Measurements from ENCODE around the gene SECISBP2.

SECISBP2 gene

DNA sequence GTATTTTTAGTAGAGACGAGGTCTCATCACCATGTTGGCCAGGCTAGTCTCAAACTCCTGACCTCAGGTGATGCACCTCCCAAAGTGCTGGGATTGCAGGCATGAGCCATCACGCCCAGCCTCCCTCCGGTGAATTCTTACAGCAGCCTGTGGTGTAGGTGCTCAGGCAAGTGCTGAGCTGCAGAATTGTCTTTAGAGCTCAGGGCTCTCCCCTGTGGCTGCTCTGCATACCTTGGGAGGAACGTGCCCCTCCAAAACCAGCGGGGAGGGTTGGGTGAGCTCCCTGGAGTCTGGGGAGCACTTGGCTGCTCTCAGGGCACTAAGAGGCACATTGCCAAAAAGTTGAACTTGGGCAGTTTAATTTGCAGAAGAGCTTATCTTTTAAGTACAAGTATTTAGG lies 29.4 kb downstream of the SECISBP2 start:
- no peak for DNase-seq (ENCODE audit: low read depth in 3 of 3)

DNA sequence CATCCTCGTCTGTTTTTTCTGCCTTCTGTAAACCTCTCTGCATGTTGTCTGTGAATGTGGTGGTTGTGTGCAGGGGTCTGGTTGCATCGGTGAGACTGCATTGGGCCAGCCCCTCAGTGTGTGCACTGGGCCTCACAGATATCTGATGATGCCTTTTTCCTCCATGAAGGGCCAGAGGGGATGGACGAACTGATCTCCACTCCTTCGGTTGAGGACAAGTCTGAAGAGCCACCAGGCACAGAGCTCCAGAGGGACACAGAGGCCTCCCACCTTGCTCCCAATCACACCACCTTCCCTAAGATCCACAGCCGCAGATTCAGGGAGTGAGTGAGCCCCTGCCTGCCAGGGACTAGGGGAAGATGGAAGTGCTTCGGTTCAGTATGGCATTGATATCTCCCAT lies 31.3 kb downstream of the SECISBP2 start:
- DNase-seq (ENCODE audit: low read depth in 3 of 3), result no peak

DNA sequence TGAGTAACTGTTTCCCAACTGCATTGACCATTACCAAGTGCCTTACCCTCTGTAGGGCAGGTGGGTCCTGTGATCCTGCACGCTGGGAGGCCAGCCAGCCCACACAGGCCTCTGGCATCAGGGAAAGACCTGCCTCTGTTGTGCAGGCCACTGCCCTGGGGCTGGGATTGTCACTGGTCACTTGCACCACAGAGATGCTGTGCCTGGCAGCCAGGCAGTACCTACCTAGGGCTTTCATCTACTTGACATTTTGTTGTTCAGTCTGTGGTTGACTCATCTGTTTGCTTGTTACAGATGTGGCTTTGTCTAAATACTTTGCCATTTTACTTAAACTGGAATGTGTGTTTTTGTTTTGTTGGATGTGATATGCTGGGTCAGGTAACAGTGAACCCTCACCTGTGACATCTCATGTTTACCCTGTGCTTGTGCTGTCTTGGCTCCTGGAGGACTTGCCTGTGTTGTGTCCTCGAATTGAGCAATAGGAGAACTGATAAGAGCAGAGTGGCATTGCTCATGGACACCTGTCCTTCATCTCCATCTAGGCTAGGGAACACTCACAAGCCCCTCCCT lies 32.8 kb downstream of the SECISBP2 start:
- DNase-seq (ENCODE audit: low read depth in 3 of 3), result no peak

GRCh38 chr9:89351584-89352300 lies 33.4 kb downstream of the SECISBP2 start:
- DNase-seq (ENCODE audit: low read depth in 3 of 3), result no peak

DNA sequence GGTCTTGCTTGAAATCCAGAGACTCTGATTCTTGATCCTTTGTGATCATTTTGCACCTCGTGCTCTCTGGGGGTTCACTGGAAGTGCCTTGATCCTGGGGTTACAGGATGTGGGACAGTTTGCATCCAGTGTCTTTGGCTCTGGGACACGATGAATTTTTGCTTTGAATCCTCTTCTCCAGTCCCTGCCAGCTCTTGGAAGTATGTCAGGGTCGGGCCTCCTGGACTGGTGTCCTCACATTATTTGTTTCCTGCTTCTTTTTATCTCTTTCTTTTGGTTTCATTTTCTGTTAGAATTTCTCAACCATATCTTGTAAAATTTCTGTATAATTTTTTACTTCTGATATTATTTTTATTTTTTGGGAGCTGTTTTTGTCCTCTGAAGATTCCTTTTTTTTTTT lies 34.2 kb downstream of the SECISBP2 start:
- DNase-seq (ENCODE audit: low read depth in 3 of 3), result no peak

GRCh38 chr9:89352874-89353649 lies 34.8 kb downstream of the SECISBP2 start:
- no peak for DNase-seq (ENCODE audit: low read depth in 3 of 3)

DNA sequence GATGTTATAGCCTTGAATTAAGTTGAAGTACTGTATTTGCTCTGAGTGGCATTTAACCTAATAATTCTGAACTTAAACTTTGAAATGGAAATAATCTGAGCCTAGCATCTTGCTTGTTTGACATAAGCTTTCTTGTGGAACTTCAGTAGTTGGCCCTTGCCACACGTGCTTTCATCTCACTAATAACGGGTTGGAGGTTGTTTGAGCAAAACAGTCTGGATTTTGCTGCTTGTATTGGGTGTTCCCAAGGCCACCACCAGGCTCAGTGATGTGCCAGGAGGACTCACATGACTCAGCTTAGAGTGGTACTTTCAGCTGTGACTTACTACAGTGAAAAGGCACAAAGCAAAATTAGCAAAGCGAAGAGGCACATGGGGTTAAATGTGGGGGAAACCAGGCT lies 35.7 kb downstream of the SECISBP2 start:
- DNase-seq (ENCODE audit: low read depth in 3 of 3), result no peak

- no peak for DNase-seq (ENCODE audit: low read depth in 3 of 3)
Observed at GRCh38 chr9:89354471-89354870, 36.2 kb downstream of the SECISBP2 start.

GRCh38 chr9:89356782-89357181 lies 38.5 kb downstream of the SECISBP2 start:
- no peak for DNase-seq (ENCODE audit: low read depth in 3 of 3)

DNA sequence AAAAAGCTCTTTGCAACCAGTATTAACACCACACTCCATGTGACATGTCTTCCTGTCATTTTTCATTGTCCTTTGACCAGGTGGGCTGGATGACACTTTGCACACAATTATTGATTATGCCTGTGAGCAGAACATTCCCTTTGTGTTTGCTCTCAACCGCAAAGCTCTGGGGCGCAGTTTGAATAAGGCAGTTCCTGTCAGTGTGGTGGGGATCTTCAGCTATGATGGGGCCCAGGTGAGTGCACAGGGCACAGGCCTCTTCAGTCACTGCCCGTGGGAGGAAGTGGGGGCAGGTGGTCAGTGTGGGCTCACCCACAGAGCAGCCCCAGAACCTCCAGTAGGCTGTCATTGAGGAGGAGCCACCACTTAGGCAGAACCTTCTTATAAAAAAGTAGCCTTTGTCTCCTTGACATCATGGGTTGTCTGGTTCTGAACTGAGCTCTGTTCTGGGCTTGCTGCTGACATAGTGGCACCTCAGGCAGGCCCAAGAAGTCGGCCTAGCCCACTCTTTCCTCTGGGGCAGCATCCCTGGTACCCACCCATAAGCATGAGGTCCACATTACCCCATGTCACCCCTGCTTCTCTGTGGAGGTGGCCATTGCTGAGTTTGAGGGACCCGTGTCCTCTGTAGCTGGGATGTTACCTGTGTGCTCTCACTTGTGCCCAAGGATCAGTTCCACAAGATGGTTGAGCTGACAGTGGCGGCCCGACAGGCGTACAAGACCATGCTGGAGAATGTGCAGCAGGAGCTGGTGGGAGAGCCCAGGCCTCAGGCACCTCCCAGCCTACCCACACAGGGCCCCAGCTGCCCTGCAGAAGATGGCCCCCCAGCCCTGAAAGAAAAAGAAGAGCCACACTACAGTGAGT lies 39.3 kb downstream of the SECISBP2 start:
- no peak for DNase-seq (ENCODE audit: low read depth in 3 of 3)

DNA sequence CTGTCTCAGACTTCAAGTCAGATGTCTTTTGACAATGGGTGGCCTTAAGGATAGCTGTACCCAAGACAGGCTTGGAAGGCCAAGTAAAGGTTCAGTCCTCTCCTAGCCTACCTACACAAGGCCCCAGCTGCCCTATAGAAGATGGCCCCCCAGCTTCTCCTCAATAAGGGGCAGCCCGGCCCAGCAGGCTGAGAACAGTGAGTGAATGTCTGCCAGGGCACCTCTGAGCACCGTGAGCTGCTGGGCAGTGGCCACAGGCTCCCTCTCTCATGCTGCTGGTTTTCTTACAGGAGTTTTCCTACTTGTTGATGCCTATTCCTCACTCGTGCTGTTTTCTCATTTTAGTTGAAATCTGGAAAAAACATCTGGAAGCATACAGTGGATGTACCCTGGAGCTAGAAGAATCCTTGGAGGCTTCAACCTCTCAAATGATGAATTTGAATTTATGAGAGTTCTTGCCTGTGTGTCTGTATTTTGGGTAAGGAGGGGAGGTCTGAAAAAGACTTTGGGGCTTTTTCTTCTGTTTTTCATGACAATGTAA lies 40.1 kb downstream of the SECISBP2 start:
- DNase-seq (ENCODE audit: low read depth in 3 of 3), result no peak

DNA sequence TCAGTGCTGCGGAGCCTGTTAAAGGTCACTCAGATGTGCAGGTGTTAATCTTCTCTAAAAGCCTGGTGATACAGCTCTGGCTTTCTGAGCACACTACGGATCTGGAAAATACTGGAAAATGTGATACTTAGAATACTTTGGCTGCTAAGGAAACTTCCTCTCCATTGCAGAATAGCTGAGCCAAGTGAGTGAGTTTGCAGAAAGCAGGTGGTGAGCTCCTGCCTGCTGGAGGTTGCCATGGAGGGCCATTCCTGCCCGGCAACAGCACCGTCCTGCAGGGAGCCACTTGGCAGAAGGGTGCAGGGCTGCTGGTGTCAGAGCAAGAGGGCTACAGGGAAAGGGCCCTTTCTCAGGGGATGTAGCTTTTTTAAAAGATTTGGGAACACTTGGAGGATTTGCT lies 40.7 kb downstream of the SECISBP2 start:
- no peak for DNase-seq (ENCODE audit: low read depth in 3 of 3)

- no peak for DNase-seq (ENCODE audit: low read depth in 3 of 3)
Observed at GRCh38 chr9:89359751-89360261, 41.5 kb downstream of the SECISBP2 start.

- no peak for DNase-seq (ENCODE audit: low read depth in 3 of 3)
Observed at GRCh38 chr9:89360465-89360864, 42.2 kb downstream of the SECISBP2 start.

DNA sequence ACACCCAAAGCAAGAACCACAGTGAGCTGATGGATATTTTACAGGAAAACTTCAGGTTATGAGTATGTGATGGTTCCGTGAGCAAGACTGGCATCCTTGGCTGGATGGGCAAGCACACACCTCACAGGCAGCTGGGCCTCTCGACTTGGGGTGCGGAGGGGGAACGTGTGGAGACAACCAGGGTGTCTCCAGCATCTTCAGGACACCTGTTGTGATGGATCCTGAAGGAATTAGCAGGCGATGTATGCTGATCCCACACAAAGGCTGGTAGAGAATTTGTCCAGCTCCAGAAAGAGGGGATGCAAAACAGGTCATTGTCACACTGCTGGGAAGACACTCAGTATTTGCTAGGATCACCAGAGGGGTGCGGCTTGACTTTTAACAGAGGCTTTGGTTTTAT lies 42.7 kb downstream of the SECISBP2 start:
- DNase-seq (ENCODE audit: low read depth in 3 of 3), result no peak

DNA sequence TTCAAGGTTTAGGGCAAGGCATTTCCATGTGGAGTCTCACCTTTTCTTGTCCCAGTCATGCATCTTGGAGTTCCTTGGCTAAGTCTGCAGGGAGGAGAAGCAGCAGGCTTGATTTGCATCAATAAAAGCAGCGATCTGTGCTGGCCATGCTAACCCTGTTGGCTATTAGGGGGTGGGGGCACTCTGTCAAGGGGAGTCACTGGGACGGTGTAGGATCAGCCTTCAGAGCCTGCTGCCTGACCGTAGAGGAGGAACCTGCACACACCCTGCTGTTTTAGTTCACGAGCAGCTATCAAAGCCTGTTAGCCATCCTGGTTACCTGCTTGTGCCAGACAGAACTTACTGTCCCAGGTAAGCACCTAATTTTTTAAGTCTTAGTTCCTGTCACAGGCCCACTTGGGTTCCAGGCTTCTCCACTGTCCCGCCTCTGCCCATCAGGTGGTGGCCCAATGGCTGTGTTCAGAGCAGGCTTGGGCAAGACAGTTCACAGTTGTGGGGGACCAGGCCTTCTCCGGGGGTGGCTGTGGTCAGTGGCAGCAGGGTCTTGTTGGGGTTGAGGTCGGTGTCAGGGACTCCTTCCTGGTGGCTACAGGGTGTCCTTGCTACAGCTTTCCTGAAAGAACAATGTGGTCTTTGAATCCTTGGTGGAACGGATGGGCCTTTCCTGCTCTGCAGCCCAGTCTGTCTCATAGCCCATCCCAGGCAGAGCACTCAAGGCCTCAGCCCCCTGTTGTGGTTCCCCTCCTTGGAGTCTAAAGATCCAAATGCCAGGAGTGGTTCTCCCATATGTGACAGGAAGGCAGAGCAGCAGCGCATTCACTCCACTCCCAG lies 43.7 kb downstream of the SECISBP2 start:
- no peak for DNase-seq (ENCODE audit: low read depth in 3 of 3)

GRCh38 chr9:89362647-89363310 lies 44.5 kb downstream of the SECISBP2 start:
- DNase-seq (ENCODE audit: low read depth in 3 of 3), result no peak

- no peak for DNase-seq (ENCODE audit: low read depth in 3 of 3)
Observed at GRCh38 chr9:89363311-89363670, 45.0 kb downstream of the SECISBP2 start.

- DNase-seq (ENCODE audit: low read depth in 3 of 3), result no peak
Observed at GRCh38 chr9:89363921-89364665, 45.8 kb downstream of the SECISBP2 start.
